ENCODE results near the gene IFT20. TPM values are rescaled to one million over a fixed set of nuclear protein-coding genes. Genes with fewer than 3 reads are reported as not detected.
A peak's percentile ranks its signal among the peaks of the same experiment; 100 is the strongest.

Gene IFT20
- total and polyA plus RNA-seq, 2 of the 13 experiments (the other 11 are each of a cell fraction or from before 2014, with no cell fraction given) = 28.0 to 37.8 TPM

GRCh38 chr17:28346746-28347246 lies 11.5 kb upstream of the IFT20 start:
- BruUV-seq (replicated peaks) = no TSS peak
- intact Hi-C loops (cut with micrococcal nuclease; ENCODE audit: unreplicated experiment) (loop anchor here (5.0 kb wide), 1 partner anchor 114 kb away; no protein-coding TSS in a partner anchor), in situ Hi-C loops (cut with HindIII; ENCODE audit: extremely low pct_ligation_motif_present, low pct_unique_long_range_greater_than_20kb) (no loop called here)
- Histone ChIP-seq H3K27ac (ENCODE audit: extremely low read length, insufficient read depth, low read length) (peak overlapping the region; percentile 43), H3K4me2 (ENCODE audit: low read depth, low read length) (peak overlapping the region; percentile 21; the same call in 1 of the 2 replicates), H2AFZ (ENCODE audit: low read length) (no peak overlapping the region), H4K20me1 (ENCODE audit: insufficient read depth, low read length) (no peaks in the 10 kb centered on the region), H3K9me3 (ENCODE audit: low read length) (no peaks in the 10 kb centered on the region), H3K4me3 (replicated peaks in 1 of 3; ENCODE audit: insufficient read depth in 1 of 3, low read depth in 2 of 3, low read length in 3 of 3) (no peak overlapping the region), H3K36me3 (replicated peaks in 1 of 2; ENCODE audit: control insufficient read depth in 1 of 2, insufficient read depth in 2 of 2, low read length in 2 of 2) (peaks cover 31 to 74% of the 10 kb centered on the region in 2 experiments), H3K4me1 (ENCODE audit: insufficient read depth, low read length) (peaks cover 26% of the 10 kb centered on the region), H3K79me2 (ENCODE audit: insufficient read depth, low read length) (no peaks in the 10 kb centered on the region), H3K9ac (ENCODE audit: insufficient read depth, low read depth, low read length) (no peak overlapping the region), H3K27me3 (ENCODE audit: control insufficient read depth in 1 of 2, insufficient read depth in 2 of 2, low read length in 2 of 2) (no peaks in the 10 kb centered on the region)
- DNase-seq (ENCODE audit: low spot score) (peak; percentile 69), FAIRE-seq (peak; percentile 93), ATAC-seq (peak; percentile 86)
- CTCF ChIA-PET (ENCODE audit: low intra/inter-chr PET ratio, low total read pairs) = interaction anchor here (0.8 to 1.2 kb wide), 2 partner anchors 70 to 107 kb away, joined by 3 to 4 read pairs; no protein-coding TSS in a partner anchor
- POLR2A ChIA-PET = interaction anchor here (0.9 to 5.7 kb wide), 8 partner anchors 10 to 142 kb away, joined by 3 to 68 read pairs (median 14); partner anchors contain the start of genes IFT20, POLDIP2, SLC46A1 and TMEM97
- 42% methylated on average over 7 of the region's 7 CpGs for WGBS (ENCODE audit: low lambda C conversion rate)
- TF ChIP-seq NONO (IDR thresholded peaks at IDR 0.05) (no peak), NONO (CRISPR knock-in tag; conservative IDR thresholded peaks at IDR 0.05) (0 out of 2 replicates have a peak, but pooled peaks have one; percentile 44), ZNF639 (CRISPR knock-in tag; conservative IDR thresholded peaks at IDR 0.05) (0 out of 2 replicates have a peak, but pooled peaks have one; percentile 33), HMGXB4 (CRISPR knock-in tag; IDR thresholded peaks at IDR 0.05; ENCODE audit: borderline replicate concordance in 1 of 2, low read depth in 1 of 2) (peak; percentile 36 to 58; a peak in 3 of 4 replicates), KAT7 (CRISPR knock-in tag; IDR thresholded peaks at IDR 0.05; ENCODE audit: borderline replicate concordance) (0 out of 2 replicates have a peak, but pooled peaks have one; percentile 25), GABPA (IDR thresholded peaks at IDR 0.05; ENCODE audit: low read depth, low read length) (no peak), GABPA (CRISPR knock-in tag; IDR thresholded peaks at IDR 0.05; ENCODE audit: low read depth) (peak; percentile 37; the same call in 1 of the 2 replicates), FOXK2 (IDR thresholded peaks at IDR 0.05) (peak; percentile 70), SP4 (CRISPR knock-in tag; IDR thresholded peaks at IDR 0.05) (no peak), ZNF644 (CRISPR knock-in tag; IDR thresholded peaks at IDR 0.05; ENCODE audit: low read depth) (0 out of 2 replicates have a peak, but pooled peaks have one; percentile 31), RBAK (CRISPR knock-in tag; IDR thresholded peaks at IDR 0.05) (no peak), NR2F1 (CRISPR knock-in tag; IDR thresholded peaks at IDR 0.05) (peak; percentile 25 to 45; a peak in 2 of 4 replicates), ZNF772 (CRISPR knock-in tag; IDR thresholded peaks at IDR 0.05) (no peak; the same call in 1 of the 2 replicates), ZNF30 (CRISPR knock-in tag; IDR thresholded peaks at IDR 0.05) (no peak), ZBTB21 (CRISPR knock-in tag; IDR thresholded peaks at IDR 0.05) (no peak), EP300 (IDR thresholded peaks at IDR 0.05; ENCODE audit: low read depth in 2 of 2, low read length in 2 of 2) (peak in 1 of 2 experiments; percentile 37; a peak in 2 of 4 replicates), EP300 (CRISPR knock-in tag; IDR thresholded peaks at IDR 0.05; ENCODE audit: borderline replicate concordance) (0 out of 2 replicates have a peak, but pooled peaks have one; percentile 14), ZNF781 (CRISPR knock-in tag; IDR thresholded peaks at IDR 0.05; ENCODE audit: borderline replicate concordance, not compliant biosample characterization) (peak; percentile 36)
- TF ChIP-seq, protein P1, sequence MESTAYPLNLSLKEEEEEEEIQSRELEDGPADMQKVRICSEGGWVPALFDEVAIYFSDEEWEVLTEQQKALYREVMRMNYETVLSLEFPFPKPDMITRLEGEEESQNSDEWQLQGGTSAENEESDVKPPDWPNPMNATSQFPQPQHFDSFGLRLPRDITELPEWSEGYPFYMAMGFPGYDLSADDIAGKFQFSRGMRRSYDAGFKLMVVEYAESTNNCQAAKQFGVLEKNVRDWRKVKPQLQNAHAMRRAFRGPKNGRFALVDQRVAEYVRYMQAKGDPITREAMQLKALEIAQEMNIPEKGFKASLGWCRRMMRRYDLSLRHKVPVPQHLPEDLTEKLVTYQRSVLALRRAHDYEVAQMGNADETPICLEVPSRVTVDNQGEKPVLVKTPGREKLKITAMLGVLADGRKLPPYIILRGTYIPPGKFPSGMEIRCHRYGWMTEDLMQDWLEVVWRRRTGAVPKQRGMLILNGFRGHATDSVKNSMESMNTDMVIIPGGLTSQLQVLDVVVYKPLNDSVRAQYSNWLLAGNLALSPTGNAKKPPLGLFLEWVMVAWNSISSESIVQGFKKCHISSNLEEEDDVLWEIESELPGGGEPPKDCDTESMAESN (CRISPR knock-in tag; conservative IDR thresholded peaks at IDR 0.05) = no peak

Data from HepG2 (cell line).